IMR-90 (cell line): ENCODE data around the gene ASXL1. TPM values are rescaled to one million over a fixed set of nuclear protein-coding genes. Genes with fewer than 3 reads are reported as not detected.

Experiments
- ATAC-seq: fragments of 200-7000 bp; cut with Tn5 transposase; 2 replicates; pipeline ENCODE4 v1.9.1; 2020; ENCODE audit warnings: low read depth, mild to moderate bottlenecking, moderate library complexity
- BruUV-seq: library from RNA; stranded (reverse); fragments of 400-500 nt; replicated peaks from 2 replicates; lab custom pipeline; 2021; lab: Mats Ljungman, UMichigan
- CTCF ChIA-PET: fragments of 300-600 bp; formaldehyde crosslinking; extraction: SDS; loops from one replicate; lab custom pipeline; 2021; ENCODE audit warnings: antibody characterized with exemption; lab: Yijun Ruan, JAX
- POLR2A ChIA-PET: fragments of 300-600 bp; sonication (Branson Sonifier 250); formaldehyde crosslinking; loops from one replicate; lab custom pipeline; 2022; ENCODE audit warnings: antibody characterized with exemption; ENCODE audit not compliant: unreplicated experiment; lab: Charles Lee
- DNase-seq: peaks from one replicate; pipeline ENCODE4 v3.0.0; 2013
- H2AFZ ChIP-seq: replicated peaks from 2 replicates; pipeline ENCODE3; 2013; ENCODE audit warnings: low read length, mild to moderate bottlenecking; ENCODE audit not compliant: poor library complexity
- H2AK5ac ChIP-seq: 2 replicates; pipeline ENCODE4 v1.6.1; 2013; ENCODE audit warnings: low read depth, low read length, inconsistent platforms
- H2AK9ac ChIP-seq: replicated peaks from 2 replicates; pipeline ENCODE3; 2013; ENCODE audit warnings: mild to moderate bottlenecking, low read depth, low read length, moderate library complexity; ENCODE audit not compliant: poor library complexity
- H2BK120ac ChIP-seq: 2 replicates; pipeline ENCODE4 v1.6.1; 2013; ENCODE audit warnings: low read depth, low read length, inconsistent platforms
- H2BK15ac ChIP-seq: 3 replicates; pipeline ENCODE4 v1.6.1; 2013; ENCODE audit warnings: low read depth, low read length, inconsistent platforms
- H2BK20ac ChIP-seq: 2 replicates; pipeline ENCODE4 v1.6.1; 2013; ENCODE audit warnings: low read depth, mild to moderate bottlenecking, inconsistent platforms, low read length, moderate library complexity
- H2BK5ac ChIP-seq: 2 replicates; pipeline ENCODE4 v1.6.1; 2013; ENCODE audit warnings: mild to moderate bottlenecking, low read depth, low read length, inconsistent platforms; ENCODE audit not compliant: poor library complexity, severe bottlenecking
- H3K14ac ChIP-seq: replicated peaks from 2 replicates; pipeline ENCODE4 v1.6.1; 2013; ENCODE audit warnings: low read depth, low read length, inconsistent platforms
- H3K18ac ChIP-seq: 2 replicates; pipeline ENCODE4 v1.6.1; 2013; ENCODE audit warnings: low read depth, low read length, control low read depth
- H3K23ac ChIP-seq: 2 replicates; pipeline ENCODE4 v1.6.1; 2013; ENCODE audit warnings: low read depth, low read length, inconsistent platforms
- H3K27ac ChIP-seq: 2 replicates; pipeline ENCODE4 v1.5.1; 2013; ENCODE audit warnings: mild to moderate bottlenecking, control low read depth, low read length; ENCODE audit not compliant: insufficient read depth
- H3K27me3 ChIP-seq: 2 replicates; pipeline ENCODE4 v1.6.1; 2013; ENCODE audit warnings: low read length; ENCODE audit not compliant: control insufficient read depth, insufficient read depth
- H3K36me3 ChIP-seq: 2 replicates; pipeline ENCODE4 v1.6.1; 2013; ENCODE audit warnings: low read length, mixed read lengths; ENCODE audit not compliant: control insufficient read depth, insufficient read depth
- H3K4ac ChIP-seq: 2 replicates; pipeline ENCODE4 v1.6.1; 2013; ENCODE audit warnings: low read depth, low read length, inconsistent platforms
- H3K4me1 ChIP-seq: 2 replicates; pipeline ENCODE4 v1.6.1; 2013; ENCODE audit warnings: low read length, mixed read lengths; ENCODE audit not compliant: control insufficient read depth, insufficient read depth
- H3K4me2 ChIP-seq: 2 replicates; pipeline ENCODE4 v1.6.1; 2013; ENCODE audit warnings: low read depth, mild to moderate bottlenecking, control low read depth, low read length, moderate library complexity
- H3K4me3 ChIP-seq: 2 replicates; pipeline ENCODE4 v1.5.1; 2013; ENCODE audit warnings: low read depth, mild to moderate bottlenecking, control low read depth, low read length, moderate library complexity; ENCODE audit not compliant: insufficient read depth
- H3K56ac ChIP-seq: 2 replicates; pipeline ENCODE4 v1.6.1; 2013; ENCODE audit warnings: low read length, inconsistent platforms; ENCODE audit not compliant: insufficient read depth; ENCODE audit errors: extremely low read depth
- H3K79me1 ChIP-seq, 2 experiments: 2 replicates each; pipeline ENCODE4 v1.6.1; 2013; ENCODE audit warnings: low read length in 2 of 2, inconsistent platforms in 1 of 2, low read depth in 1 of 2
- H3K9ac ChIP-seq: 2 replicates; pipeline ENCODE4 v1.6.1; 2013; ENCODE audit warnings: low read depth, low read length, control low read depth
- H3K9me1 ChIP-seq: 2 replicates; pipeline ENCODE4 v1.6.1; 2013; ENCODE audit warnings: low read length, inconsistent platforms; ENCODE audit not compliant: insufficient read depth
- H3K9me3 ChIP-seq: 2 replicates; pipeline ENCODE4 v1.6.1; 2013; ENCODE audit warnings: low read length; ENCODE audit not compliant: control insufficient read depth, insufficient read depth
- H4K20me1 ChIP-seq: 2 replicates; pipeline ENCODE4 v1.6.1; 2013; ENCODE audit warnings: low read length, inconsistent platforms; ENCODE audit not compliant: insufficient read depth
- H4K5ac ChIP-seq: 2 replicates; pipeline ENCODE4 v1.6.1; 2013; ENCODE audit warnings: mild to moderate bottlenecking, low read depth, low read length, control low read depth
- H4K8ac ChIP-seq, 2 experiments: 2 replicates each; pipeline ENCODE4 v1.6.1; 2013; ENCODE audit warnings: low read depth in 2 of 2, low read length in 2 of 2, control low read depth in 1 of 2, inconsistent platforms in 1 of 2
- H4K91ac ChIP-seq: 2 replicates; pipeline ENCODE4 v1.6.1; 2013; ENCODE audit warnings: low read depth, low read length, inconsistent platforms; ENCODE audit not compliant: insufficient read depth
- MAFK ChIP-seq: IDR thresholded peaks from 2 replicates; pipeline ENCODE4 v1.6.1; 2012; ENCODE audit warnings: low read depth, low read length, improper control_type of control experiment
- NFE2L2 ChIP-seq: fragments of 150-350 bp; IDR thresholded peaks from 2 replicates; pipeline ENCODE4 v1.6.1; 2016; ENCODE audit warnings: low read depth, mild to moderate bottlenecking, low read length
- RCOR1 ChIP-seq: IDR thresholded peaks from 2 replicates; pipeline ENCODE4 v1.6.1; 2012; ENCODE audit warnings: mild to moderate bottlenecking, low read length, improper control_type of control experiment; ENCODE audit not compliant: insufficient replicate concordance
- WGBS, 2 experiments: methylation state at CpG; one replicate each; pipeline versions ENCODE4 v1.1.5 to v1.1.7; 2013; ENCODE audit warnings: missing lambda C conversion rate in 2 of 2; ENCODE audit not compliant: insufficient read length in 1 of 2; ENCODE audit errors: extremely low coverage in 2 of 2; 5-methylcytosine and 5-hydroxymethylcytosine counted together
- dilution Hi-C: fragments of 300-500 bp; cut with HindIII; formaldehyde crosslinking; loops from one replicate; pipeline ENCODE4 v1.14.3; 2018; ENCODE audit warnings: low sequenced_read_pairs; ENCODE audit not compliant: unreplicated experiment
- in situ Hi-C: fragments of 300-500 bp; cut with MboI; formaldehyde crosslinking; loops from 3 replicates; pipeline ENCODE4 v1.14.3; 2019; ENCODE audit warnings: low sequenced_read_pairs, inconsistent platforms, mixed read lengths
- intact Hi-C: fragments of 100-400 bp; cut with micrococcal nuclease; formaldehyde crosslinking; loops from 2 replicates; pipeline ENCODE4 v1.10.0; 2022
- polyA plus RNA-seq, 3 experiments: library from polyadenylated mRNA; depleted of rRNA; stranded (reverse); fragments of >200 nt; gene quantifications; 2 replicates each; pipeline ENCODE4 v1.2.3, GENCODE V29; 2012; ENCODE audit warnings: low replicate concordance in 1 of 3
- total RNA-seq: library from RNA; depleted of rRNA; stranded (reverse); fragments of >200 nt; gene quantifications from 2 replicates; pipeline ENCODE4 v1.2.3, GENCODE V29; 2012

The ASXL1 gene
- total and polyA plus RNA-seq, 2 of the 4 experiments (the other 2 are of a cell fraction), result 29.9 to 37.1 TPM

DNA sequence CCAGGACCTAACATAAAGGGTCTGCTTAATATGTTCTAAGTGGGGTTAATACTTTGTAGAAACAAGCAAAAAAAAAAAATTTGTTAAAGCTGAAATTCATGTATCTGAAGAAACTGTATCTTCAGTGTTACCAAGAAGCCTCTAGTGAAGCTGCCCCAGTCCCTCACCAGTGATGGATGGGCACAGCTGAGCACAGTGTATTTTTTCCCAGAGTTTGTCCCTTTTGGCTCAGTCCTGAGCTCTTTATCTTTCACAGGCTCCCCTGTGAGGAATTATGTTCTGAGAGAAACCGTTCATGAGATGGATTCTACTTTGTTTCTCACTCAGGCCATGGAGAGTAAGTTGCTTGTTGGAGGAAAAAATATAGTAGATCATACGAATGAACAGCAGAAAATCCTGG, 42.2 kb upstream of the ASXL1 start:
- intact Hi-C loops (no loop called here), dilution Hi-C loops (no loop called here), in situ Hi-C loops (no loop called here)
- no peak overlapping the region for H2AFZ ChIP-seq
- H3K4me3 ChIP-seq, result no peak overlapping the region
- no peak overlapping the region for H3K14ac ChIP-seq
- no peaks in the 10 kb centered on the region for H4K20me1 ChIP-seq
- H2AK9ac ChIP-seq, result no peak overlapping the region
- TF ChIP-seq NFE2L2, result no peak
- no peak for TF ChIP-seq RCOR1
- TF ChIP-seq MAFK, result no peak
- peaks cover 19% of the 10 kb centered on the region for H3K36me3 ChIP-seq
- ATAC-seq (no peak), DNase-seq (no peak)
- no peak overlapping the region for H3K4me2 ChIP-seq
- H2BK120ac ChIP-seq, result no peak overlapping the region
- POLR2A ChIA-PET, result no interaction called here
- H4K91ac ChIP-seq, result no peak overlapping the region
- H2BK15ac ChIP-seq, result no peak overlapping the region
- no peak overlapping the region for H3K18ac ChIP-seq
- no peak overlapping the region for H3K56ac ChIP-seq
- H3K9me3 ChIP-seq, result no peaks in the 10 kb centered on the region
- H3K4me1 ChIP-seq, result peaks cover 2% of the 10 kb centered on the region; the same call in 1 of the 2 replicates
- H2AK5ac ChIP-seq, result no peak overlapping the region
- peaks cover 7 to 11% of the 10 kb centered on the region in 2 experiments; a peak in 2 of 4 replicates for H3K79me1 ChIP-seq
- H3K27me3 ChIP-seq, result no peaks in the 10 kb centered on the region
- BruUV-seq, result no TSS peak
- H3K9ac ChIP-seq, result no peak overlapping the region
- H3K9me1 ChIP-seq, result 0 out of 2 replicates have a peak, but pooled peaks cover 2% of the 10 kb centered on the region
- CTCF ChIA-PET, result interaction anchor here (0.7 kb wide), 1 partner anchor 33 kb away, joined by 3 read pairs; no protein-coding TSS in a partner anchor
- WGBS, 2 experiments, result no CpG with 5 or more reads among the region's 2 CpGs
- no peak overlapping the region for H2BK5ac ChIP-seq
- H2BK20ac ChIP-seq, result no peak overlapping the region
- no peak overlapping the region for H3K4ac ChIP-seq
- no peak overlapping the region for H4K5ac ChIP-seq
- no peak overlapping the region for H3K23ac ChIP-seq
- no peak overlapping the region for H3K27ac ChIP-seq
- H4K8ac ChIP-seq, result no peak overlapping the region
